ENCODE measurements around the gene RBBP8NL. TPM values are rescaled to one million over a fixed set of nuclear protein-coding genes. Genes with fewer than 3 reads are reported as not detected.
A peak's percentile ranks its signal among the peaks of the same experiment; 100 is the strongest.

Gene RBBP8NL
- total and polyA plus RNA-seq, 2 of the 8 experiments (the other 6 are each of a cell fraction or from before 2014, with no cell fraction given), result 0.43 to 0.48 TPM

DNA sequence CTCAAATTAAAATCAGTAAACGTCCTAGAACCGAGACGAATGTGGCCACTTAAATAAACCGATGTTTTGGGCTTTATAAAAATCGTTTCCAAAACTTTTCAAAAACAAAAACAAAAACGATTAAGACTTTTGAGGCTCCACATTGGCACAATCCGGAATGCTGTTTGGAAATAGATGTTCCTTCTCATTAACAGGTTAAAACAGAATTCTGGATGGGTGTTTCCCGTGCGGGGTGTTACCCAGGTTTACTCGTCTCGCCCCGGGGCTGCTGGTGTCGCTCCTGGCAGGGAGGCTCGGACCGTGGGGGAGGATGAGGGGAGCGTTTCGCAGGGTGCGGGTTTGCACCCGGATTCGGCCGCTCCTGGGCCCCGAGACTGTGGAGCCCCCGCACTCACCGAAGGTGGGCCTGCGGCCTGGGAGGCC, 47.3 kb upstream of the RBBP8NL start:
- WGBS, 2 experiments (ENCODE audit: extremely low coverage in 1 of 2, insufficient coverage in 1 of 2, insufficient read length in 1 of 2, insufficient replicate concordance in 2 of 2, low coverage in 1 of 2, low lambda C conversion rate in 2 of 2, missing lambda C conversion rate in 1 of 2), result 9% methylated on average over 16 of the region's 25 CpGs; no CpG with 5 or more reads in 1 of the 2 experiments
- Histone ChIP-seq H2AK5ac (ENCODE audit: low read depth, low read length) (peak overlapping the region; percentile 24; the same call in 1 of the 2 replicates), H3K18ac (ENCODE audit: extremely low read depth, low read length) (no peak overlapping the region; the same call in 1 of the 2 replicates), H3K9me3 (ENCODE audit: insufficient read depth in 2 of 2, low read depth in 1 of 2, low read length in 1 of 2) (no peaks in the 10 kb centered on the region), H4K91ac (replicated peaks; ENCODE audit: insufficient read length, low read length) (no peak overlapping the region), H2BK20ac (ENCODE audit: low read length) (no peak overlapping the region), H3K14ac (ENCODE audit: insufficient read length) (no peak overlapping the region), H2BK15ac (ENCODE audit: low read length) (no peak overlapping the region), H3K56ac (replicated peaks; ENCODE audit: insufficient read length, low read depth, low read length) (no peak overlapping the region), H3K27ac (ENCODE audit: low read depth, low read length) (no peak overlapping the region), H3K4me3 (ENCODE audit: extremely low read depth in 1 of 4, insufficient read depth in 2 of 4, low read depth in 3 of 4, low read length in 4 of 4) (peak overlapping the region; percentile 14 to 63 (median 20); a peak in 4 of 8 replicates), H3K23me2 (ENCODE audit: low read depth, low read length) (peaks cover 21% of the 10 kb centered on the region; the same call in 1 of the 2 replicates), H3K79me1 (ENCODE audit: low read depth, low read length) (no peaks in the 10 kb centered on the region), H3K9ac (replicated peaks in 1 of 4; ENCODE audit: extremely low read depth in 1 of 4, low read depth in 3 of 4, low read length in 3 of 4) (no peak overlapping the region), H2BK120ac (replicated peaks; ENCODE audit: low read depth, low read length) (no peak overlapping the region), H4K8ac (ENCODE audit: extremely low read depth, insufficient read depth, low read length) (no peak overlapping the region), H4K5ac (ENCODE audit: insufficient read length, low read depth, low read length) (no peak overlapping the region), H2BK5ac (ENCODE audit: low read depth, low read length) (no peak overlapping the region), H3K27me3 (replicated peaks in 1 of 4; ENCODE audit: control insufficient read depth in 3 of 4, extremely low read depth in 1 of 4, insufficient read depth in 3 of 4, low read length in 3 of 4) (peaks cover 59 to 71% (median 68%) of the 10 kb centered on the region in 4 experiments), H3K36me3 (ENCODE audit: control insufficient read depth in 2 of 4, insufficient read depth in 4 of 4, low read length in 3 of 4) (peaks cover 0 to 7% (median 0%) of the 10 kb centered on the region in 4 experiments; a peak in 1 of 8 replicates), H3K4me2 (ENCODE audit: insufficient read depth in 1 of 2, low read depth in 2 of 2, low read length in 2 of 2) (peak overlapping the region; percentile 69 to 86), H2BK12ac (ENCODE audit: low read depth, low read length) (no peak overlapping the region), H2AFZ (ENCODE audit: low read length) (no peak overlapping the region), H4K20me1 (replicated peaks in 1 of 2; ENCODE audit: control insufficient read depth in 1 of 2, insufficient read depth in 2 of 2, low read length in 2 of 2) (peaks cover 3% of the 10 kb centered on the region in 2 experiments), H3K79me2 (ENCODE audit: control insufficient read depth in 1 of 2, insufficient read depth in 2 of 2, low read length in 2 of 2) (no peaks in the 10 kb centered on the region), H3K4ac (replicated peaks; ENCODE audit: insufficient read length, low read depth, low read length) (no peak overlapping the region), H3K23ac (ENCODE audit: insufficient read length) (no peak overlapping the region), H3K4me1 (replicated peaks in 1 of 4; ENCODE audit: control insufficient read depth in 3 of 4, insufficient read depth in 4 of 4, low read length in 3 of 4) (peaks cover 0 to 19% (median 9%) of the 10 kb centered on the region in 4 experiments; a peak in 6 of 7 replicates)
- no peak for DNase-seq (ENCODE audit: low read depth in 1 of 2, low spot score in 2 of 2)
- no peak for FAIRE-seq
- ChIA-PET CTCF (ENCODE audit: partially characterized antibody) (no interaction called here), POLR2A (ENCODE audit: partially characterized antibody) (interaction anchor here (1.3 kb wide), 1 partner anchor 20 kb away, joined by 3 read pairs; no protein-coding TSS in a partner anchor)
- peak; percentile 92; the same call in 1 of the 2 replicates for TF ChIP-seq CBX8 (IDR thresholded peaks at IDR 0.05; ENCODE audit: borderline replicate concordance, low read depth, low read length)
- TF ChIP-seq RFX5 (IDR thresholded peaks at IDR 0.05; ENCODE audit: borderline replicate concordance, low read depth, low read length), result no peak
- no peak for TF ChIP-seq BCL11A (IDR thresholded peaks at IDR 0.05; ENCODE audit: low read depth in 2 of 2, low read length in 2 of 2)
- peak; percentile 17 for TF ChIP-seq ASH2L (IDR thresholded peaks at IDR 0.05; ENCODE audit: low read length)

Measured in H1 (cell line).